Superior temporal gyrus (tissue), 1 donor: ENCODE results near the gene GRAP2.
"Not testable (repeated sequence)": the region's sequence is repeated elsewhere in the genome, so short reads cannot be mapped to it uniquely, and the experiment has no call there.

ENCODE experiments used
- DNase-seq: peaks from one replicate; pipeline ENCODE4 v3.0.0-alpha.2; 2016; ENCODE audit errors: extremely low spot score

GRAP2 gene

GRCh38 chr22:39900306-39901227 is at the start of gene GRAP2:
TSS of gene GRAP2 (plus strand) at chr22:39901084. CDS start at chr22:39947107, 46,023 bp downstream.
- no peak for DNase-seq

GRCh38 chr22:39851606-39852315 is 49.1 kb upstream of the GRAP2 start:
- no peak for DNase-seq

- no peak for DNase-seq
Measured at GRCh38 chr22:39852799-39853198, 48.1 kb upstream of the GRAP2 start.

- DNase-seq: no peak
Measured at GRCh38 chr22:39856588-39856987, 44.3 kb upstream of the GRAP2 start.

GRCh38 chr22:39859903-39860588 is 40.8 kb upstream of the GRAP2 start:
- DNase-seq: no peak

- DNase-seq: no peak
Measured at GRCh38 chr22:39868741-39869140, 32.1 kb upstream of the GRAP2 start.

GRCh38 chr22:39869797-39870196 is 31.1 kb upstream of the GRAP2 start:
- DNase-seq: not testable (repeated sequence)

GRCh38 chr22:39871008-39871798 is 29.7 kb upstream of the GRAP2 start:
- no peak for DNase-seq

GRCh38 chr22:39872548-39872947 is 28.3 kb upstream of the GRAP2 start:
- DNase-seq: no peak

GRCh38 chr22:39873965-39874364 is 26.9 kb upstream of the GRAP2 start:
- no peak for DNase-seq

- DNase-seq: not testable (repeated sequence)
Measured at GRCh38 chr22:39875176-39875885, 25.6 kb upstream of the GRAP2 start.

GRCh38 chr22:39877079-39877845 is 23.6 kb upstream of the GRAP2 start:
- DNase-seq: no peak

- no peak for DNase-seq
Measured at GRCh38 chr22:39880722-39881121, 20.2 kb upstream of the GRAP2 start.

- DNase-seq: no peak
Measured at GRCh38 chr22:39883057-39883456, 17.8 kb upstream of the GRAP2 start.

GRCh38 chr22:39889924-39890323 is 11.0 kb upstream of the GRAP2 start:
- DNase-seq: not testable (repeated sequence)

GRCh38 chr22:39893526-39893925 is 7.4 kb upstream of the GRAP2 start, which contains the start of gene ENTHD1:
TSS of gene ENTHD1 (minus strand) at chr22:39893760. CDS start at chr22:39887748, 6,012 bp downstream.
- no peak for DNase-seq

GRCh38 chr22:39894554-39895092 is 6.3 kb upstream of the GRAP2 start:
- no peak for DNase-seq

GRCh38 chr22:39895682-39896081 is 5.2 kb upstream of the GRAP2 start:
- no peak for DNase-seq

- DNase-seq: no peak
Measured at GRCh38 chr22:39896313-39896996, 4.4 kb upstream of the GRAP2 start.
